GM18499 (cell line): ENCODE results near the gene KRT37.
"Not testable (repeated sequence)": the region's sequence is repeated elsewhere in the genome, so short reads cannot be mapped to it uniquely, and the experiment has no call there.

Experiments
- ATAC-seq: cut with Tn5 transposase; IDR thresholded peaks from one replicate; pipeline ENCODE4 v1.9.1; 2021; ENCODE audit warnings: moderate number of reproducible peaks; ENCODE audit not compliant: insufficient read depth, unreplicated experiment

Gene KRT37

DNA sequence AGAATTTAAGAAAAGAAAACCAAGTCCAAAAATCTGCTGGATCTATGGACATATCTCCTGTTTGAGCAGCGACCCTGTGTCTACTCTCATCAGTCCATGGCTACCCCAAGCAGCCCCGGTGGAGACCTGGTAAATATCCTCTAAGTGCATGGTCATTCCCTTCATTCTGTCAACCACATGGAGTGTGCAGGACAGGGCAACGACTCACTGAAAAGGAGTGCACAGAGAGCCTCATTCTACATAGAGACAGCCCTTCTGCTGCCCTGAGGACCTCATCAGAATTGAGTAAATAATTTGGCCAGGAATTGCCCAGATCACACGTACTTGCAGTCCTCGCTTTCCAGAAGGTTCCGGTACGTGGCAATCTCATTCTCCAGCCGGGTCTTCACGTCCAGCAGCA lies 13.4 kb upstream of the KRT37 start:
- ATAC-seq = no peak

- no peak for ATAC-seq
Measured at GRCh38 chr17:41437254-41437653, 12.9 kb upstream of the KRT37 start.

DNA sequence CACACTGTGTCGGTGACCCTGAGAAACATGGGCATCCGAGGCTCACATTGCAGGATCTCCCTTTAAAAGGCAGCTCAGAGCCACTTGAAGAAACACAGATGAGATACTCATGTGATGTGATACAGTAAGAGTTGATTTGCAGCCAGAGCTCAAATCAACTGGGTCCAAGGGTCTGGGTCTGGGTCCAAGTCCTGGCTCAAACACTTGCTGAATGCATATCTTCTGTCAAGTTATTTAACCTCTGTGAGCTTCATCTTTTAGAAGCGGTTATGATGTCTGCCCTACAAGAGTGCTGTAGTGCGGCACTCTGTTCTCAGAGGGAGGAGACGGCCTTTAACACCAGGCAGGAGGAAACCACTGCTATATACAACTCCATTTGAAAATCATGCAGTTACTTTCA lies 10.0 kb upstream of the KRT37 start:
- ATAC-seq = no peak

GRCh38 chr17:41434005-41434404 lies 9.6 kb upstream of the KRT37 start:
- ATAC-seq = no peak

GRCh38 chr17:41433586-41433985 lies 9.2 kb upstream of the KRT37 start:
- no peak for ATAC-seq

DNA sequence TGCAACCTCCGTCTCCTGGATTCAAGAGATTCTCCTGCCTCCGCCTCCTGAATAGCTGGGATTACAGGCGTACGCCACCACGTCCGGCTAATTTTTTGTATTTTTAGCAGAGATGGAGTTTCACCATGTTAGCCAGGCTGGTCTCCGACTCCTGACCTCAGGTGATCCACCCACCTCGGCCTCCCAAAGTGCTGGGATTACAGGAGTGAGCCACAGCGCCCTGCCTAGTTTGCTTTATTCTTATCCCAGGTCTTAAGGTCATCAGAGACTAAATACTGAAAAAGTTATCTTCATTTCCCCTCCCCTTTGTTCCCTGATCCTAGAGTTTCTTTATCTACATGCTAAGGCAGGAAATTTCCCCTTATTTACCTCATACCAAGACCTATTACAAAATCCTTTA lies 6.0 kb upstream of the KRT37 start:
- not testable (repeated sequence) for ATAC-seq

GRCh38 chr17:41429667-41430066 lies 5.3 kb upstream of the KRT37 start:
- no peak for ATAC-seq

- no peak for ATAC-seq
Measured at GRCh38 chr17:41428591-41429291, 4.4 kb upstream of the KRT37 start.

- not testable (repeated sequence) for ATAC-seq
Measured at GRCh38 chr17:41422586-41422985, 1.8 kb downstream of the KRT37 start.

GRCh38 chr17:41421617-41422016 lies 2.8 kb downstream of the KRT37 start:
- no peak for ATAC-seq

- no peak for ATAC-seq
Measured at GRCh38 chr17:41421116-41421515, 3.3 kb downstream of the KRT37 start.

DNA sequence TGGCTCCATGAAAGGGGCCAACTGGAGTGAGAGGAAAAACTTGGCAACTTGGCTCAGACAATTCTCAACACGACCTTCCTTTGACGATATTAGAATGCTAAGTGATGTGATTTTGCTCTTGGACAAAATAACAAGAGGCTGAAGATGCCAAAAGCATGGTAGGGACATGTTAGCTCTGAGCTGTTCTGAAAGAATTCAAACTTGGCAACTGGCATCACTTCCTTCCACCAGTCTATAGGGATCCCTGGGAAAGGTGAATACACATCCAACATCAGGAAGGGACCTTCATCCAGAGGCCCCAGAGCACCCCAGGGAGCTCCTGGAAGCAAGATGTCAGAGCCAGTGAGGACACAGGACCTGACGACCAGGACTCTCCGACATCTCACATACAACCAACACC lies 4.3 kb downstream of the KRT37 start:
- ATAC-seq = no peak

- no peak for ATAC-seq
Measured at GRCh38 chr17:41419716-41420115, 4.7 kb downstream of the KRT37 start.

DNA sequence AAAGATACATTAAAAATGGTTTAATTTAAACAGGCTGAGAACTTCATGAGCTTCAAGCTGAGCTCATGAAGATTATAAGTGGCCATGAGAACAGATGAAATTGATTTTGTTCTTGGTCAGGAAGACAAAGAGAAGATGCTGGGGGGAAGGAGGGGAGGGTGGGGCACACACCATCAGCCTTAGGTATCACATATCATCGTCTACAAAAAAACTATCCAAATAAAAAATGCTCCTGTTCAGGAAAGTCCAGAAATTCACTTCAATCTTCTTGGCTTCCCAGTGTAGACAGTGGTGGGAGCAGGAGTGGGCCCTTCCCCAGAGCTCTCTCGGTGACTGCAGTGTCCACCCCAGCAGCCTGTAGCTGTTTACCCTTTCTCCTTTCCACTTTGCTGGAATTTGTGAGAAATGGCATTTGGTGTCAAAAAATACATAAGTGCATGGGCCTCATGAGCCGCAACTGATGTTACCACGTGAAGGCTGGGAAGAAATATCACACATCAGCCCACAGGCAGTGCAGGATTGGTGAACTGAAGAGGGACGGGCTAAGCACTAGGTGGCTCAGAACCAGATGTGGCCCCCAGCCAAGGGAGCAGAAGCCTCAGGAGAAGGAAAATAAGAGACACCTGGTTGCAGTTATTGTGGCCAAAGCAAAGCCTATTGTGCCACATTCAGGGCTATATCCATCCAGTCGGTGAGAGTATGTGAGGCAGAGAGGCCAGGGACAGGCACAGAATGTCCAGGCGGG lies 6.1 kb downstream of the KRT37 start:
- ATAC-seq = no peak

GRCh38 chr17:41417576-41418015 lies 6.8 kb downstream of the KRT37 start:
- ATAC-seq = no peak

DNA sequence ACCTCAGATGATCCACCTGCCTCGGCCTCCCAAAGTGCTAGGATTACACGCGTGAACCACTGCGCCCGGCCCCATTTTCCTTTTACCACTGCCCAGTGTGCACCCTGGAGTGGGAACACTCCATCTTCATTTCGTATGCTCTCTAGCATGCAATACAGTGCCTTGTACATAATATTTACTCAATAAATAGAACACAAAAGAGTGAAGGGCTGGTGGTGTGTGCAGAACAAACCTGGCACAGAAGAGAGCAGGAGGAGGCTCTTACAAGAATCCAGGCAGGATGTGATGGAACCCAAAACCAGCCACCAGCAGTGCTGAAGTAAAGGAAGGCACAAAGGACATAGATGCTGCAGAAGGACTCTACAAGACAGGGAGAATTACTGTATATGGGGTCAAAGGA lies 7.3 kb downstream of the KRT37 start:
- no peak for ATAC-seq

DNA sequence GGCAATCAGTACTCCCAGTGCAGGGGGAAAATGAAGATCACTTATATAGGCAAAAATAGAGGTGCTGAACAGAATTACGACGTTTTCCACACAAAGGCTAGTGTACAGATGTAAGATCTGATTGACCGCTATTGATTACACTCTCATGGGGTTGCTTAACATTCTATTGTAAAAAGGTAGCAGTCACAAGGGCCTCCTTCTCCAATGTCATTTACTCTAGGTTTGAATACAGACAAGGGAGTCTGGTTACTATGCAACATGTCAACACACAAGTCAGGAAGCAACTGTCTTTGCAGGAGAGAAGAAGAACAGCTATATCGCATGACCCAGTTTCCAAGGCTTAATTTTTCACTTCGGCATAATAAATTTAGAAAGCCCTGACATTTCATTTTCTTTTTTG lies 7.9 kb downstream of the KRT37 start:
- no peak for ATAC-seq

DNA sequence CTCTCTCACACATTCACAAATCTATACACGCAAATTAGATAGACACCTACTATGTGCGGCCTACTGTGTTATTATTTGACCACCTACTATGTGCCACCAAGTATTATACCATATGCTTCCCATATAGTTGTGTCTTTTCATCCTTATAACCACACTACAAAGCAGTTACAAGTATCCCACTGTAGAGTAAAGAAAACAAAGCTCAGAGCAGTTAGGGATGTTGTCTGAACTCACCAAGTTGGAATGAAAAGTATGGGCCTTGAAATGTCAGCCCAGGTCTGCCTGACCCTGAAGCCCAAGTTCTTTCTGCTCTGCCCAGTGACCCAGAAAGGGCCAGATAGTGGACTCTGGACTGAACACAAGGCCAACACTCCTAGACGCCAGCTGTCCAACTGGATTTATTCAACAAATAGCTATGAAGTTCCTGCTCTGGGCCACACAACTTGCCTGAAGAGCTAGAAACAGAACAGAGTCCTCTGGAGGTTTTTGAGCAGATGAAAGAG lies 8.5 kb downstream of the KRT37 start:
- no peak for ATAC-seq

DNA sequence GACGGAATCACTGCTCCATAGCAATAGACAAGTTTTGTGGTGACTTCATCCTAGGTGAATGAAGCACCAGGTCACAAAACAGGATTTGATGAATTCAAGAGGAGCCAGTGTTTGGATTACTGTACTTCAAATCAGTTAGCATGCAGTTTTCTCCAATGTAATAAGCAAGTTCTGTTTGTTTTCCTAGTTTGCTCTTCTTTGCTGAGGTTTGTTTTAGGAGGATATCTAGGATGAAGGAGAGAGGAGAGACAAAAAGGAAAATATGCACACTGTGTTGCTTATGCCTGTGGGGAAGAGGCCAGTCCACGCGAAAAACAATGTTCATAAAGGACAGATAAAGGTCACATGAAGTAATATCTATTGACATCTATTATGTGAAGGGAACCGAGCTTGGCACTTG lies 9.0 kb downstream of the KRT37 start:
- ATAC-seq = no peak

DNA sequence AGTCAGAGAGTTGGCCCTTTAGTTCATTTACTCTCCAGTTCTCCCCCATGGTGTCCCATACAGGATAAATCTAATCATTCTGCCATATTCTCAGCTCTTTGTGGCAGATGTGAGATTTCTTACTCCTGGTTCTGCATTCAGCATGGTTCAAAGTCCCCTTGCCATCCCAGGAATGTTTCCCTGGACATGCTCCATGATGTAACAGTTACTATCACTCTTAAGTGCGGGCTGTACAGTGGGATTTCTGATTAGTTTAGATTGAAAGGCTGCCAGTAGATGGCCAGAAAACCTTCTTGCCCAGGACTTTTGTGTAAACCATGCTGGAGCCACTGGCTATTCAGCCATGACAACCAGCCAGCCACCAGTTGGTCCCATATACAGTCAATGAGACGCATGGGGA lies 10.4 kb downstream of the KRT37 start:
- ATAC-seq = no peak

DNA sequence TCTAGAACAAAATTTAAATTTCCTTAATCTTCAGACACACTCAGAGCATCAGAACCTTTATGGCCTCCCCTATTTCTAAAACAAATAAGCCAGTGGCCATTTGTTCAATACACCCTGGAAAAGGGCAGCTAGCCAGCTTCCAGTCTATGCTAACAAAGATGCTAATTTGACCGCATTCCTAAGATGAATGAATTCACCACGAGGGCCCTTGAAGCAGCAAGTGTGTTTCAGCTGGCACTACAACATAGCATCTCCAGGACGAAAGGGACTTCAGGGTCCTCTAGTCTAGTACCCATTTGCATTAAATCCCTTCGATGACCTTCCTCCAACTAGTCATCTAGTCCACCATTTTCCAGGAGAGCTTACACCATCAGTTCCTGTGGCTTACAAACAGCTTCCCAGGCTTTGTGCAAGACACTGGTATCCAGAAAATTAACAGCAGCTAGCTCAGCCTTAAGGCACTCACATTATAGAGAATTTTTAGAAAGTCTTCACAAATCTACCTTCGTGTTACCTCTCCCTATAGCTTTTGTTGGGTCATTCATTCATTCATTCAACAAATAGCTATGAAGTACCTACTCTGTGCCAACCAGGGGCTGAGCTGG lies 10.9 kb downstream of the KRT37 start:
- ATAC-seq = no peak
